ENCODE measurements around the gene KRT15. TPM values are rescaled to one million over a fixed set of nuclear protein-coding genes. Genes with fewer than 3 reads are reported as not detected.

Gene KRT15
- polyA plus RNA-seq, 1 of the 3 experiments (the other 2 are of a cell fraction), result 16.9 TPM

DNA sequence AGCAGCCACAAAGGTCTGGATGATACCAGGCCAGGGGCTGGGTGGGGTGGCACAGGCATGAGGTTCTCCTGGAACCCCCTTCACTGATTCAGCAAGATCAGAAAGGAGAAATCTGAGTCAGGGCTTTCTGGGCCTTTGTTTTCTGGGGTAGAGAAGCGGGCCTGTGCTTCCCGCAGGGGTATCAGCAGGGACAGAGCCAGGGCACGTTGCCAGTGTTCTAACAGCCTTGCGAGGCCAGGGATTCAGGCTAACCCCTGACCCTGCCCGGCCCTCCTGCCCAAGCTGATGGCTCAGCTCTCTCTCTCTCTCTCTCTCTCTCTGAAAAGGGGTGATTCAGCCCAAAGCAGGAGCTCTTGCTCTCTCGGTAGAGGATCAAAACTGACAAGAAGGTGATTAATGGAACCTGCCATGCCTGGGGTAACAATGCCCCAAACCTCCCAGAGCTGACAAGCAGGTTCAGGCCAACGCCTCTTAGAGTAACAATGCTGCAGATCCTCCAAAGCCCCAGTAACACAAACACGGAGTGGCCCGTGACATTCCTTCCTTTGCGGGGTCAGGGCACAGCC is 11.3 kb downstream of the KRT15 start:
- Histone ChIP-seq H3K9me3 (no peaks in the 10 kb centered on the region), H3K27ac (ENCODE audit: low read depth in 2 of 2, low read length in 1 of 2) (no peak overlapping the region), H3K27me3 (ENCODE audit: insufficient read depth) (no peaks in the 10 kb centered on the region), H3F3A (replicated peaks; ENCODE audit: insufficient read depth) (peaks cover 4% of the 10 kb centered on the region), H3K4me2 (no peak overlapping the region), H3K9me2 (no peaks in the 10 kb centered on the region), H2AFZ (ENCODE audit: low read depth) (no peak overlapping the region), H4K20me1 (ENCODE audit: insufficient read depth) (no peaks in the 10 kb centered on the region), H3K4me1 (ENCODE audit: control insufficient read depth in 1 of 2, insufficient read depth in 2 of 2, low read depth in 1 of 2, low read length in 1 of 2) (peaks cover 0 to 6% of the 10 kb centered on the region in 2 experiments; a peak in 1 of 4 replicates), H3K4me3 (ENCODE audit: low read depth in 2 of 2, low read length in 1 of 2) (no peak overlapping the region), H3K9ac (no peak overlapping the region), H3K36me3 (replicated peaks in 1 of 2; ENCODE audit: control insufficient read depth in 1 of 2, insufficient read depth in 2 of 2, low read length in 1 of 2) (no peaks in the 10 kb centered on the region), H3K79me2 (ENCODE audit: insufficient read depth) (no peaks in the 10 kb centered on the region)
- DNase-seq, result no peak
- POLR2A ChIA-PET, result no interaction called here
- CTCF ChIA-PET, result interaction anchor here (1.8 to 6.3 kb wide), 2 partner anchors 41 to 141 kb away, joined by 5 to 48 read pairs; no protein-coding TSS in a partner anchor
- WGBS (ENCODE audit: low lambda C conversion rate), result 63% methylated on average over 9 of the region's 10 CpGs
- TF ChIP-seq NRF1 (IDR thresholded peaks at IDR 0.05; ENCODE audit: low read depth, low read length) (no peak), GABPA (IDR thresholded peaks at IDR 0.05; ENCODE audit: low read depth) (no peak), SIN3A (IDR thresholded peaks at IDR 0.05; ENCODE audit: borderline replicate concordance, low read depth, low read length) (no peak), EP300 (IDR thresholded peaks at IDR 0.05; ENCODE audit: borderline replicate concordance in 1 of 2, low read depth in 1 of 2, low read length in 1 of 2) (no peak), IRF3 (IDR thresholded peaks at IDR 0.05; ENCODE audit: low read depth, low read length) (no peak), TEAD4 (IDR thresholded peaks at IDR 0.05; ENCODE audit: borderline replicate concordance, insufficient read depth) (no peak), RCOR1 (IDR thresholded peaks at IDR 0.05; ENCODE audit: low read length) (no peak), PBX3 (IDR thresholded peaks at IDR 0.05) (no peak), RAD21 (IDR thresholded peaks at IDR 0.05; ENCODE audit: low read length) (no peak), MXI1 (IDR thresholded peaks at IDR 0.05; ENCODE audit: low read depth, low read length) (no peak), USF2 (IDR thresholded peaks at IDR 0.05; ENCODE audit: borderline replicate concordance, low read depth, low read length) (no peak), CTCF (IDR thresholded peaks at IDR 0.05) (no peak), CHD2 (IDR thresholded peaks at IDR 0.05; ENCODE audit: low read length, partially characterized antibody) (no peak), JUND (IDR thresholded peaks at IDR 0.05) (no peak), GATA2 (CRISPR knock-in tag; IDR thresholded peaks at IDR 0.05) (no peak)

All from SK-N-SH (cell line).